Heart left ventricle (tissue), 13 donors: ENCODE data around the gene THAP4.

Source experiments
- POLR2A ChIP-seq, 2 donors: fragments of 450-650 bp; IDR thresholded peaks; one replicate each; pipeline ENCODE4 v1.6.1; 2017; ENCODE audit warnings: antibody characterized with exemption in 2 of 2, mild to moderate bottlenecking in 2 of 2, moderate library complexity in 2 of 2
- TF ChIP-seq, protein P1 (sequence below), 12 donors: fragments of 200-600 bp; sonication (generic) in 4 of 12; IDR thresholded peaks; one replicate each; pipeline versions ENCODE4 v1.5.0 to v1.8.0; 2018 to 2022; ENCODE audit warnings: antibody characterized with exemption in 12 of 12, mild to moderate bottlenecking in 5 of 12
- donor health status: ischemic (EF 13 %, LVEDD 7.1; RV severe dilation, severe dysfunction).
- donor health status: DM: no; HTN: yes; CAD: no.
- donor health status: DM: no; HTN: no; CAD: no.
- donor health status: ischemic (EF 25% LVEDD 6.9; RV normal size, moderate dysfunction).
- donor health status: ischemic (EF 25% LVEDD 5.7; RV mildly dilated, moderate dysfunction).
- donor health status: ischemic (EF 35%, LVEDD 5.7; RV mildly dilated, moderate dysfunction).
- donor health status: nonischemic (EF 11% LVEDD 7.7; RV severe dilation, severe dysfunction).
- donor health status: DM: yes; HTN: yes; CAD: no.
- donor health status: PGD.
- donor health status: ischemic (EF 29% LVEDD 5.4; RV normal size, mild dysfunction).
- donor health status: nonischemic (EF 23%, LVEDD 6.1; RV moderate dilation, normal function).

DNA sequence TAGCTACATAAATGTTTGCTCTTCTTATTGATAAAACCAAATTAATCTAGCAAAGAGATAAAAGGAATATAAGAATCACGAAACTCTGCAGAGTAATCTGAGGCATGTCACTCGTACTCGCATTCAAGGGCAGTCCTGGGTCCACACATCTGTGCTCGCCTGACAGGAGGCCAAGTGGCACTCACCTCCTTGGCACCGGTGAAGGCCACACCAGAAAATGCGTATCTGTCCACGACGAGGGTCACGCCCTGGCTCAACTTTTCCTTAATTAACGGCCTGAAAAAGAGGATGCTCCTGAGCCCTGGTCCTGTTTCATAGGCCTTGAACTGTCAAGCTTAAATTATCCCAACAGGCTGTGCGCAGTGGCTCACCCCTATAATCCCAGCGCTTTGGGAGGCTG lies 43.1 kb upstream of the THAP4 start:
- TF ChIP-seq, protein P1, sequence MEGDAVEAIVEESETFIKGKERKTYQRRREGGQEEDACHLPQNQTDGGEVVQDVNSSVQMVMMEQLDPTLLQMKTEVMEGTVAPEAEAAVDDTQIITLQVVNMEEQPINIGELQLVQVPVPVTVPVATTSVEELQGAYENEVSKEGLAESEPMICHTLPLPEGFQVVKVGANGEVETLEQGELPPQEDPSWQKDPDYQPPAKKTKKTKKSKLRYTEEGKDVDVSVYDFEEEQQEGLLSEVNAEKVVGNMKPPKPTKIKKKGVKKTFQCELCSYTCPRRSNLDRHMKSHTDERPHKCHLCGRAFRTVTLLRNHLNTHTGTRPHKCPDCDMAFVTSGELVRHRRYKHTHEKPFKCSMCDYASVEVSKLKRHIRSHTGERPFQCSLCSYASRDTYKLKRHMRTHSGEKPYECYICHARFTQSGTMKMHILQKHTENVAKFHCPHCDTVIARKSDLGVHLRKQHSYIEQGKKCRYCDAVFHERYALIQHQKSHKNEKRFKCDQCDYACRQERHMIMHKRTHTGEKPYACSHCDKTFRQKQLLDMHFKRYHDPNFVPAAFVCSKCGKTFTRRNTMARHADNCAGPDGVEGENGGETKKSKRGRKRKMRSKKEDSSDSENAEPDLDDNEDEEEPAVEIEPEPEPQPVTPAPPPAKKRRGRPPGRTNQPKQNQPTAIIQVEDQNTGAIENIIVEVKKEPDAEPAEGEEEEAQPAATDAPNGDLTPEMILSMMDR (IDR thresholded peaks at IDR 0.05), result no peak
- TF ChIP-seq POLR2A (IDR thresholded peaks at IDR 0.05), result no peak
